Ishikawa (cell line): Measurements from ENCODE around the gene SUCLG2.

Experiments
- CEBPB ChIP-seq: IDR thresholded peaks from 2 replicates; pipeline ENCODE4 v1.6.1; 2012
- CREB1 ChIP-seq: IDR thresholded peaks from 2 replicates; pipeline ENCODE4 v1.6.1; 2012; ENCODE audit warnings: low read depth
- EGR1 ChIP-seq: IDR thresholded peaks from 2 replicates; pipeline ENCODE4 v1.6.1; 2012
- EP300 ChIP-seq: IDR thresholded peaks from 2 replicates; pipeline ENCODE4 v1.6.1; 2012; ENCODE audit warnings: borderline replicate concordance
- FOXM1 ChIP-seq: IDR thresholded peaks from 2 replicates; pipeline ENCODE4 v1.6.1; 2012; ENCODE audit warnings: low read depth, borderline replicate concordance
- NFIC ChIP-seq: IDR thresholded peaks from 2 replicates; pipeline ENCODE4 v1.6.1; 2012
- RAD21 ChIP-seq: IDR thresholded peaks from 2 replicates; pipeline ENCODE4 v1.6.1; 2012; ENCODE audit warnings: low read depth
- TAF1 ChIP-seq: IDR thresholded peaks from 2 replicates; pipeline ENCODE4 v1.6.1; 2012; ENCODE audit warnings: low read depth, mild to moderate bottlenecking
- TCF12 ChIP-seq: IDR thresholded peaks from 2 replicates; pipeline ENCODE4 v1.6.1; 2012; ENCODE audit warnings: low read depth
- TEAD4 ChIP-seq: IDR thresholded peaks from 2 replicates; pipeline ENCODE4 v1.6.1; 2012
- YY1 ChIP-seq: IDR thresholded peaks from 2 replicates; pipeline ENCODE4 v1.6.1; 2012; ENCODE audit warnings: low read depth
- ZBTB7A ChIP-seq: IDR thresholded peaks from 2 replicates; pipeline ENCODE4 v1.6.1; 2012; ENCODE audit warnings: low read depth
- TF ChIP-seq, protein P1 (sequence below): IDR thresholded peaks from 2 replicates; pipeline ENCODE4 v1.6.1; 2012; ENCODE audit warnings: low read depth, mild to moderate bottlenecking
- TF ChIP-seq, protein P2 (sequence below): IDR thresholded peaks from 2 replicates; pipeline ENCODE4 v1.6.1; 2012
- TF ChIP-seq, protein P3 (sequence below): IDR thresholded peaks from 2 replicates; pipeline ENCODE4 v1.6.1; 2012

Gene SUCLG2

DNA sequence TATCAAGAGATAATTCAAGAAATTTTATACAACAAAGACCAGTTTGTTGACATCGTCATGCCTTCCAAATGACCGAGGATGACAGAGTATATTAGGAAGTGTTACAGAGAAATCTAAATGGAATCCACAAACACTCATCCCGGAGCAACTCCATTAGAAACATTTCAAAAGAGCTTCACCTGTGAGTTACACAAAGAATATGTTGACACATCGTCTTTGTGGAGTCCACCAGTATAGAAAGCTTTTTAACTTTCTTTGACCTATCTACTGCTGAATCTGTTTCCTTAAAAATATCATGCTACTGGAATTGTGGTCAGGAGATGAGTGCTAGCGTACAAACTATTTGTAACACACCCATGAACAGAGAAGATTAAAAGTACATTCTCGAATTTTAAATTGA, 130.4 kb downstream of the SUCLG2 start:
- TF ChIP-seq CREB1 (no peak), RAD21 (no peak), EGR1 (no peak), NFIC (no peak), TCF12 (no peak), YY1 (no peak), FOXM1 (no peak), EP300 (no peak), ZBTB7A (no peak), CEBPB (no peak), TAF1 (no peak)
- TF ChIP-seq, protein P1, sequence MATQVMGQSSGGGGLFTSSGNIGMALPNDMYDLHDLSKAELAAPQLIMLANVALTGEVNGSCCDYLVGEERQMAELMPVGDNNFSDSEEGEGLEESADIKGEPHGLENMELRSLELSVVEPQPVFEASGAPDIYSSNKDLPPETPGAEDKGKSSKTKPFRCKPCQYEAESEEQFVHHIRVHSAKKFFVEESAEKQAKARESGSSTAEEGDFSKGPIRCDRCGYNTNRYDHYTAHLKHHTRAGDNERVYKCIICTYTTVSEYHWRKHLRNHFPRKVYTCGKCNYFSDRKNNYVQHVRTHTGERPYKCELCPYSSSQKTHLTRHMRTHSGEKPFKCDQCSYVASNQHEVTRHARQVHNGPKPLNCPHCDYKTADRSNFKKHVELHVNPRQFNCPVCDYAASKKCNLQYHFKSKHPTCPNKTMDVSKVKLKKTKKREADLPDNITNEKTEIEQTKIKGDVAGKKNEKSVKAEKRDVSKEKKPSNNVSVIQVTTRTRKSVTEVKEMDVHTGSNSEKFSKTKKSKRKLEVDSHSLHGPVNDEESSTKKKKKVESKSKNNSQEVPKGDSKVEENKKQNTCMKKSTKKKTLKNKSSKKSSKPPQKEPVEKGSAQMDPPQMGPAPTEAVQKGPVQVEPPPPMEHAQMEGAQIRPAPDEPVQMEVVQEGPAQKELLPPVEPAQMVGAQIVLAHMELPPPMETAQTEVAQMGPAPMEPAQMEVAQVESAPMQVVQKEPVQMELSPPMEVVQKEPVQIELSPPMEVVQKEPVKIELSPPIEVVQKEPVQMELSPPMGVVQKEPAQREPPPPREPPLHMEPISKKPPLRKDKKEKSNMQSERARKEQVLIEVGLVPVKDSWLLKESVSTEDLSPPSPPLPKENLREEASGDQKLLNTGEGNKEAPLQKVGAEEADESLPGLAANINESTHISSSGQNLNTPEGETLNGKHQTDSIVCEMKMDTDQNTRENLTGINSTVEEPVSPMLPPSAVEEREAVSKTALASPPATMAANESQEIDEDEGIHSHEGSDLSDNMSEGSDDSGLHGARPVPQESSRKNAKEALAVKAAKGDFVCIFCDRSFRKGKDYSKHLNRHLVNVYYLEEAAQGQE: no peak
- TF ChIP-seq, protein P2, sequence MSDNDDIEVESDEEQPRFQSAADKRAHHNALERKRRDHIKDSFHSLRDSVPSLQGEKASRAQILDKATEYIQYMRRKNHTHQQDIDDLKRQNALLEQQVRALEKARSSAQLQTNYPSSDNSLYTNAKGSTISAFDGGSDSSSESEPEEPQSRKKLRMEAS: no peak

DNA sequence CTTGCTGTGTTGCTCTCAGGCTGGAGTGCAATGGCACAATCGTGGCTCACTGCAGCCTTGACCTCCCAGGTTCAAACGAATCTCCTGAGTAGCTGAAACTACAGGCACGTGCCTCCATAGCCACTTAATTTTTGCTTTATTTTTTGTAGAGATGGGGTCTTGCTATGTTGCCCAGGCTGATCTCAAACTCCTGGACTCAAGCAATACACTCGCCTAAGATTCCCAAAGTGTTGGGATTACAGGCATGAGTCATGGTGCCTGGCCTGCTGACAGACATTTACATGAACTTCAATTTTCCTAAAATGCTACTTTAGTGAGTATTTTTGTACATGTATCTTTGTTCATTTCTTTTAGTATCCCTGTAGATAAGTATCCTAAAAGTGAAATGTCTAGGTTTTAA, 132.3 kb downstream of the SUCLG2 start:
- TF ChIP-seq RAD21 (no peak), CREB1 (no peak), TEAD4 (no peak), CEBPB (no peak), EP300 (no peak), YY1 (no peak), ZBTB7A (no peak), TAF1 (no peak), EGR1 (no peak), TCF12 (no peak), FOXM1 (no peak)
- TF ChIP-seq, protein P2: no peak
- TF ChIP-seq, protein P1: no peak

DNA sequence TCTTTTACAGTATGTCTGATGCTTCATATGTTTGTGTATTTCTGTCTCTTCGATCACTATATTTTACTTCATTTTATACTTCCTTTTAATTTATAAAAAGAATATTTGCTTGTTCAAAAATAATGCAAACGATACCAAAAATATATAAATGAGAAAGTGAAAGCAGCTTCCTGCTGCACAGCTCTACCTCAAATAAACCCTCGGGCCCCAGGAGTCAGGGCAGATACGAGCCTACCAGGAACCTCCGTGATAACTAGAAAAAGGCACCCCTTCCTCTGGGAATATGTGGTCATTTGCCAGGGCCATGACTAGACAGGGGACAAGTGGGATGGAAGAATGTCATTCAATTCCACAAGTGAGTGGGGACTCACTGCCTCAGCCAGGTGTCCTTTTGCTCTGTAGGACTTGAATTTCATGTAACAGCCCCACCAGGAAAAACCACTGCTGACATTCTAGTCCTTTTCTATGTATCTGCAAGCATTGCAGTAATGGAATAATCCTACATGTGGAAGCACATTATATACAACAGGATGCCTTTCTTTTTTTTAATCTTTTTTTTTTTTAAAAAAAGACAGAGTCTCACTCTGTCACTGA, 133.3 kb downstream of the SUCLG2 start:
- TF ChIP-seq, protein P3, sequence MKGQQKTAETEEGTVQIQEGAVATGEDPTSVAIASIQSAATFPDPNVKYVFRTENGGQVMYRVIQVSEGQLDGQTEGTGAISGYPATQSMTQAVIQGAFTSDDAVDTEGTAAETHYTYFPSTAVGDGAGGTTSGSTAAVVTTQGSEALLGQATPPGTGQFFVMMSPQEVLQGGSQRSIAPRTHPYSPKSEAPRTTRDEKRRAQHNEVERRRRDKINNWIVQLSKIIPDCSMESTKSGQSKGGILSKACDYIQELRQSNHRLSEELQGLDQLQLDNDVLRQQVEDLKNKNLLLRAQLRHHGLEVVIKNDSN: no peak
- TF ChIP-seq NFIC (no peak), ZBTB7A (no peak), CEBPB (no peak), EP300 (no peak), FOXM1 (no peak), CREB1 (no peak), RAD21 (no peak)

DNA sequence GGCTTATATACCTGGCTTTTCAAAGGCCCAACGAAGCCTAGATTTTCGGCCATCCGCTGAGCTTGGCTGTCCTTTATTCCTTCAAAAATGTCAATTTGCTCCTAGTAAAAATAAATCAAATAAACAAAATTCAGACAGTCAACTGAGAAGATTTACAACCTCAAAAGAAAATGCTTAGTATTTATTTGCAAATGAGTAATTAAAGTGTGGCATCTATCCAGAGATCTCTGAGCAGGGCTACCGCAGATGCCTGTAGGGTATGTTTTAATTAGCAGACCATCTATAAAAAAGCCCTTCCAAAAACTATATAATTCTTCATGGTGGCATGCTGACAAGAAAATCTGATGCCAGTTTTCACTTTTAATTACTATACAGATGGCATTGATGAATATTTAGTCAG, 136.2 kb downstream of the SUCLG2 start:
- no peak for TF ChIP-seq TCF12

DNA sequence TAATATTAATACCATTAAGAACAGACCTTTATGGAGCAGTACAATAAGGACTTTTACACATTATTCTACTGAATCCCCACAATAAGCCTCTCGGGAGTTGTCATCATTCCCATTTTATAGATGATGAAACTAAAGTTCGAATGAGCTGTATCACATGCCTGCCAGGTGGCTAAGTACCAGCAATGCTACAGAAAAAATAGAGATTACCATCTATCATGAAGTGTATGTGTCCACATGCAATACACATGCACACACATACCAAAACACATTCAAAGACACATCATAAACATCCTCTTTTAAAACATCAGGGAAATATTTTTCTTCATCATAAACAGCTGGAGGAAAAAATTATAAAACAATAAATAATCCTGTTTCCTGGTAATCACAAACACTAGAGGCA, 136.6 kb downstream of the SUCLG2 start:
- TF ChIP-seq, protein P2: no peak
- TF ChIP-seq TCF12: no peak
- TF ChIP-seq, protein P1: no peak

DNA sequence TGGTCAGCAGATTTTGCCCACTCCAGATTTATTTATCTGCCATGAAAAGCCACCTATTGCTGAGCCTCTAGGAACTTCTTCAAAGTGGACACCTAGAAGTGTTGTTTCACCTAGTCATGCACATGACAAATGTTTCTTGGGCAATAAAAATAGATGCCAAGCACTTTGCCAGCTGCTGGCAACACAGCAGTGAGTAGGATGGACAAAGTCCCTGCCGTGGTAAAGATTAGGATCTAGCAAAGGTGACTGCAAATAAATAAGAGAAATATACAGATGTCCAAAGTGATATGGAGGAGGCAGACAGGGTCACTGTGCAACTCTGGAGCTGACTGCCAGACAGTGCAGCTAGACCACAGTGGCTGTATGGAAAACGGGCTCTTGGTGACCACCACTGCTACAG, 137.9 kb downstream of the SUCLG2 start:
- TF ChIP-seq TAF1: no peak
- TF ChIP-seq CEBPB: no peak
- no peak for TF ChIP-seq TCF12
- no peak for TF ChIP-seq FOXM1
- TF ChIP-seq EGR1: no peak
- no peak for TF ChIP-seq NFIC
